ENCODE data around the gene TDRD9. TPM values are rescaled to one million over a fixed set of nuclear protein-coding genes. Genes with fewer than 3 reads are reported as not detected.

TDRD9 gene
- total RNA-seq, 2 donors from 2014 or later: 12.0 TPM; not detected in 1

DNA sequence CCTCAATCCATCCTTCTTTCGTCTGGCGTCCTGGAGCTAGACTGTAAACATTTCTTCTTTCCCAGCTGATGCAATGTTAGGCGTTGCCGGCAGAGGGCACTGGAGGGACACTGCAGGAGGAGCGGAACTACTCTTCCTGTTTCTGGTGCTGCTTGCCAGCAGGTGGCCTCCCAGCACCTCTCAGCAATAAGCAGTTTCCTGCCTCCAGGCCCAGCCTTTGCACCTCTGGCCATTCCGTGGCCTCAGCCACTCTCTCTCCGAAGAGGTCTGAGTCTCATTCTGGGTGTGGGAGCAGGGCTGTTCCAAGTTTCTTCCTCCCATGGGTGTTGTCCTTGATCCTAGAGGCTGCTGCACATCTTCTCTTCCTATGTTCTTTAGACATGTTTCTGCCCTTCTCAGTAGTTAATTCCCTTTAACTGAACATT is 149.8 kb downstream of the TDRD9 start:
- no peak overlapping the region for H3K4me3 ChIP-seq
- TF ChIP-seq, protein P1, sequence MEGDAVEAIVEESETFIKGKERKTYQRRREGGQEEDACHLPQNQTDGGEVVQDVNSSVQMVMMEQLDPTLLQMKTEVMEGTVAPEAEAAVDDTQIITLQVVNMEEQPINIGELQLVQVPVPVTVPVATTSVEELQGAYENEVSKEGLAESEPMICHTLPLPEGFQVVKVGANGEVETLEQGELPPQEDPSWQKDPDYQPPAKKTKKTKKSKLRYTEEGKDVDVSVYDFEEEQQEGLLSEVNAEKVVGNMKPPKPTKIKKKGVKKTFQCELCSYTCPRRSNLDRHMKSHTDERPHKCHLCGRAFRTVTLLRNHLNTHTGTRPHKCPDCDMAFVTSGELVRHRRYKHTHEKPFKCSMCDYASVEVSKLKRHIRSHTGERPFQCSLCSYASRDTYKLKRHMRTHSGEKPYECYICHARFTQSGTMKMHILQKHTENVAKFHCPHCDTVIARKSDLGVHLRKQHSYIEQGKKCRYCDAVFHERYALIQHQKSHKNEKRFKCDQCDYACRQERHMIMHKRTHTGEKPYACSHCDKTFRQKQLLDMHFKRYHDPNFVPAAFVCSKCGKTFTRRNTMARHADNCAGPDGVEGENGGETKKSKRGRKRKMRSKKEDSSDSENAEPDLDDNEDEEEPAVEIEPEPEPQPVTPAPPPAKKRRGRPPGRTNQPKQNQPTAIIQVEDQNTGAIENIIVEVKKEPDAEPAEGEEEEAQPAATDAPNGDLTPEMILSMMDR (IDR thresholded peaks at IDR 0.05): peak; percentile 96
- ATAC-seq (ENCODE audit: insufficient number of reproducible peaks, low FRiP score, low read depth): peak; percentile 84

DNA sequence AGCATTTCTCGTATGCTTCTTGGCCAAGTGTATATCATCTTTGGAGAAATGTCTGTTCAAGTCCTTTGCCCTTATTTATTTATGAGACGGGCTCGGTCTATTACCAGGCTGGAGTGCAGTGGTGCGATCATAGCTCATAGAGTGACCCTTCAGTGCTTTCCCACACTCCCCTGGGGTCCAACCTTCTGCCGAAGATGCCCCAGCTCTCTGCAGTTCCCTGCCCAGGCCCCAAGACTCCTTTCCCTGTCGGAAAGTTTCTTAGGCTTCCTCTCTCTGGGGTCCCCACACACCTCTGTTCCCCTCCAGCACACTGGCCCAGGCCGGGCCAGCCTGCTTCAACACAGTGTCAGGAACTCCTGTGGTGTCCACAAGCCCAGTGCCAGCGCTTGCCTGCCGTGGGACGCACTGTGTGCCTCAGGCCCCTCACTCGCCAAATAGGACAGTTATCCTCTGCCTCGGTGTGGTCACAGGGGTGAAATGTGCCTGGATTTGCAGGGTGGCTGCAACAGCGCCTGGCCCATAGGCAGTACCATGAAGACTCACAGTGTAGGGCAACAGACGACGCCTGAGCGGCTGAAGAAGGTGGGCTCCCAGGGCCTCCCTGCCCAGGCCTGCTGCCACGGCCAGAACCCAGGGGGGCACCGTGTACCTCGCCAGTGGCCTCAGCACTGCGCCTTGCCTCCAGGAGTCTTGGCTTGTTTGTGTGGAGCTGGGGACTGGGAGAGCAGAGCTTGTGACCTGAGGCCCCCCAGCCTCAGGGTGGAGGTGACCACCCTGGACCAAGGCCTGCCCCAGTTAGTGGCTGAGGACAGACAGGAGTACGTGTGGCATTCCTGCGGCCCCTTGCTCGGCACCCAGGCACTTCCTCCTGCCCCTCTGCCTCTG is 152.4 kb downstream of the TDRD9 start:
- H3K36me3 ChIP-seq: no peaks in the 10 kb centered on the region
- H3K9me3 ChIP-seq: no peaks in the 10 kb centered on the region
- H3K27me3 ChIP-seq (replicated peaks; ENCODE audit: insufficient read depth): no peaks in the 10 kb centered on the region
- ATAC-seq (ENCODE audit: insufficient number of reproducible peaks, low FRiP score, low read depth) (no peak), DNase-seq (ENCODE audit: low spot score) (no peak)
- H3K4me1 ChIP-seq (ENCODE audit: control insufficient read depth in 1 of 2, low read depth in 2 of 2): no peaks in the 10 kb centered on the region
- H3K4me3 ChIP-seq: no peak overlapping the region
- H3K27ac ChIP-seq: no peak overlapping the region
- TF ChIP-seq, protein P1 (IDR thresholded peaks at IDR 0.05): no peak

More for the DNA sequence above, 149.8 kb downstream of the TDRD9 start:
- H3K27ac ChIP-seq: no peak overlapping the region
- H3K4me1 ChIP-seq (ENCODE audit: control insufficient read depth in 1 of 2, low read depth in 2 of 2): no peaks in the 10 kb centered on the region
- DNase-seq (ENCODE audit: low spot score): no peak
- peaks cover 6% of the 10 kb centered on the region for H3K9me3 ChIP-seq
- no peaks in the 10 kb centered on the region for H3K36me3 ChIP-seq
- H3K27me3 ChIP-seq (replicated peaks; ENCODE audit: insufficient read depth): no peaks in the 10 kb centered on the region

GRCh38 chr14:104081261-104081835 is 153.1 kb downstream of the TDRD9 start:
- ATAC-seq (ENCODE audit: insufficient number of reproducible peaks, low FRiP score, low read depth): no peak
- no peak for DNase-seq (ENCODE audit: low spot score)
- no peaks in the 10 kb centered on the region for H3K27me3 ChIP-seq (replicated peaks; ENCODE audit: insufficient read depth)

DNA sequence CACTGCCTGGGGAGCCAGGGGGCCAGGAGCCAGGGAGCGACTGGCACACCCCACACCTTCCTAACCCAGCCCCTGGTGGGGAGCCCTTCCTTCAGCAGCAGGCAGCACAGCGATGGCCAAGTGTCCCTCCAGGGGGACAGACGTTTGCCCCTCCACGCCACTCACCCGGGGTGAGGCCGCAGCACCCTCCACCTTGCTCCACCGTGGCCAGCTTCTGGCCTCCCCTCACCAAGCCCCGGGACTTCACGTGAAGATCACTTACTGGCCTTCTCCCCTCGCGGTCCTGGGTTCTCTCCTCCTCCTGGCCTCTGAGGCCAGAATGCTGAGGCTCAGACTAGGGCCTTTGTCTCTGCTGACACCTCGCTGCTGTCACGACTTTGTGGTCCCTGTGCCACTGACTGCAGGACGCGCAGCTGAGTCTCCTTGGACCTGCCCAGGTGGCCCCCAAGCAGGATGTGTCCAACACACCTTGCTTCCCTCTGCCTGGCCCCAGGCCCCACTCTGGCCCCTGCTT is 153.8 kb downstream of the TDRD9 start:
- no peaks in the 10 kb centered on the region for H3K9me3 ChIP-seq
- no peaks in the 10 kb centered on the region for H3K4me1 ChIP-seq (ENCODE audit: control insufficient read depth in 1 of 2, low read depth in 2 of 2)
- H3K27me3 ChIP-seq (replicated peaks; ENCODE audit: insufficient read depth): no peaks in the 10 kb centered on the region
- no peak overlapping the region for H3K27ac ChIP-seq
- ATAC-seq (ENCODE audit: insufficient number of reproducible peaks, low FRiP score, low read depth): no peak
- no peak for DNase-seq (ENCODE audit: low spot score)
- H3K4me3 ChIP-seq: no peak overlapping the region
- TF ChIP-seq, protein P1 (IDR thresholded peaks at IDR 0.05): no peak
- no peaks in the 10 kb centered on the region for H3K36me3 ChIP-seq

More at GRCh38 chr14:104081261-104081835, 153.1 kb downstream of the TDRD9 start:
- Histone ChIP-seq H3K36me3 (no peaks in the 10 kb centered on the region), H3K9me3 (no peaks in the 10 kb centered on the region), H3K27ac (no peak overlapping the region), H3K4me1 (ENCODE audit: control insufficient read depth in 1 of 2, low read depth in 2 of 2) (no peaks in the 10 kb centered on the region), H3K4me3 (no peak overlapping the region)
- TF ChIP-seq, protein P1 (IDR thresholded peaks at IDR 0.05): no peak

DNA sequence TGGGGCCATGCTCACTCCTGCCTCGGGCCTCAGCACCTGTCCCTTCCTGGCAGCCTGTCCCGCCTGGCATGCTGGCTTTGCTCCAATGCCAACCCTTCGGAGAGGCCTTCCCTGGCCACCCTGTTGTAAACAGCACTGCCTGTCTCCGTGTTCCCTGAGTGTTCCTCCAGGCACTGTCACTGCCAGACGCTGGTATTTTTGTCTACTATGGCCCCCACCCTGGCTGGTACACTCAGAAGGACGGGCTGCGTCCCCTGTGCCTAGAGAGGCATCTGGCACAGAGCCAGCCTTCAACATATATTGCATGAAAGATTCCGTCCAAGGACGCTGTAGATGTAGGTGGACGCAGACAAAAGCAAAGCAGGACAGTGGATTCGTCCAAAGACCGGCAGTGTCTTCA is 154.6 kb downstream of the TDRD9 start:
- no peak overlapping the region for H3K27ac ChIP-seq
- DNase-seq (ENCODE audit: low spot score) (no peak), ATAC-seq (ENCODE audit: insufficient number of reproducible peaks, low FRiP score, low read depth) (no peak)
- TF ChIP-seq, protein P1 (IDR thresholded peaks at IDR 0.05): no peak
- H3K9me3 ChIP-seq: no peaks in the 10 kb centered on the region
- H3K4me3 ChIP-seq: no peak overlapping the region
- no peaks in the 10 kb centered on the region for H3K27me3 ChIP-seq (replicated peaks; ENCODE audit: insufficient read depth)
- H3K36me3 ChIP-seq: no peaks in the 10 kb centered on the region
- H3K4me1 ChIP-seq (ENCODE audit: control insufficient read depth in 1 of 2, low read depth in 2 of 2): no peaks in the 10 kb centered on the region
